H1 (cell line): Measurements from ENCODE around the gene ARHGEF6. TPM values are rescaled to one million over a fixed set of nuclear protein-coding genes. Genes with fewer than 3 reads are reported as not detected.

Source experiments
- MAFK ChIP-seq: IDR thresholded peaks from 2 replicates; pipeline ENCODE4 v1.6.1; 2012; ENCODE audit warnings: low read depth, mild to moderate bottlenecking, improper control_type of control experiment, low read length
- SUZ12 ChIP-seq: fragments of 200-600 bp; sonication (generic); IDR thresholded peaks from 2 replicates; pipeline ENCODE4 v1.6.1; 2012; ENCODE audit warnings: mild to moderate bottlenecking, inconsistent platforms, low read length, moderate library complexity, mixed read lengths
- TAF7 ChIP-seq: optimal IDR thresholded peaks from 2 replicates; pipeline ENCODE3; 2011; ENCODE audit warnings: low read depth, mild to moderate bottlenecking, inconsistent platforms, low read length, moderate library complexity, borderline replicate concordance
- polyA plus RNA-seq, 7 experiments: library from polyadenylated mRNA; depleted of rRNA in 3 of 7; stranded (reverse) in 5 of 7; unstranded in 2 of 7; fragments of >200 nt in 5 of 7; fragments of 200-250 nt in 2 of 7; gene quantifications; 1 replicate in 5 of 7; 2 replicates in 1 of 7; 4 replicates in 1 of 7; pipeline versions ENCODE4 v1.2.1 to v1.2.3, GENCODE V29; 2011 to 2013; ENCODE audit warnings: missing spikeins in 2 of 7, mixed read lengths in 2 of 7
- total RNA-seq: library from RNA; stranded (reverse); fragmentation: NEBNext Ultra II Directional; extraction: Animal tissue kit (Norgen Biotek cat#: 25700); gene quantifications from 2 replicates; pipeline ENCODE4 v1.2.1, GENCODE V29; 2021
- TF ChIP-seq, protein P1 (sequence below): fragments of 300-600 bp; sonication (generic); IDR thresholded peaks from 2 replicates; pipeline ENCODE4 v1.7.1; 2012; ENCODE audit warnings: low read length, moderate library complexity, mild to moderate bottlenecking, inconsistent platforms; ENCODE audit not compliant: insufficient replicate concordance
- TF ChIP-seq, protein P2 (sequence below), 3 experiments: IDR thresholded peaks; 1 replicate in 2 of 3; 2 replicates in 1 of 3; pipeline versions ENCODE4 v1.5.1 to v1.6.1; 2011; ENCODE audit warnings: low read length in 3 of 3, mild to moderate bottlenecking in 3 of 3, inconsistent platforms in 2 of 3, low read depth in 1 of 3, moderate library complexity in 1 of 3; ENCODE audit not compliant: insufficient read depth in 1 of 3; ENCODE audit errors: control extremely low read depth in 1 of 3
- TF ChIP-seq, protein P3 (sequence below): IDR thresholded peaks from 2 replicates; pipeline ENCODE4 v1.6.1; 2011; ENCODE audit warnings: low read depth, mild to moderate bottlenecking, low read length; ENCODE audit not compliant: insufficient read depth

The ARHGEF6 gene
- total and polyA plus RNA-seq, 2 of the 8 experiments (the other 6 are each of a cell fraction or from before 2014, with no cell fraction given): 3.6 to 3.7 TPM

DNA sequence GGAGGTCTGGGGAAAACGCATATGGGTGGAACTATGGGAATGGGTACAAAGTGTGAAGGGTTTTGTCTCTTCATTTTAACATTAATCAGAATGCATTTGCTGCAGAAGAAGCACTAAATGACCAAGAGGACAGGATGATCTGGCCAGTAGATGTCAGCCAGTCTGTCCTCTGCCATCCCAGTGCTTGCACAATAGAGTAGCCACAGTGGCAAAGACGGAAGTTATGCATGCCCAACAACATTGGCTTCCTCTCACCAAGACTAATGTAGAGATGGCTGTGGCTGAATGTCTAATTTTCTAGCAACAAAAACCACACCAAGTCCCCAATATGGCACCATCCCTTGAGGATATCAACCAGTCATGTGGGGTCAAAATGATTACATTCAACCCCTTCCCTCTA is 45.0 kb upstream of the ARHGEF6 start (continued):
- TF ChIP-seq, protein P1, sequence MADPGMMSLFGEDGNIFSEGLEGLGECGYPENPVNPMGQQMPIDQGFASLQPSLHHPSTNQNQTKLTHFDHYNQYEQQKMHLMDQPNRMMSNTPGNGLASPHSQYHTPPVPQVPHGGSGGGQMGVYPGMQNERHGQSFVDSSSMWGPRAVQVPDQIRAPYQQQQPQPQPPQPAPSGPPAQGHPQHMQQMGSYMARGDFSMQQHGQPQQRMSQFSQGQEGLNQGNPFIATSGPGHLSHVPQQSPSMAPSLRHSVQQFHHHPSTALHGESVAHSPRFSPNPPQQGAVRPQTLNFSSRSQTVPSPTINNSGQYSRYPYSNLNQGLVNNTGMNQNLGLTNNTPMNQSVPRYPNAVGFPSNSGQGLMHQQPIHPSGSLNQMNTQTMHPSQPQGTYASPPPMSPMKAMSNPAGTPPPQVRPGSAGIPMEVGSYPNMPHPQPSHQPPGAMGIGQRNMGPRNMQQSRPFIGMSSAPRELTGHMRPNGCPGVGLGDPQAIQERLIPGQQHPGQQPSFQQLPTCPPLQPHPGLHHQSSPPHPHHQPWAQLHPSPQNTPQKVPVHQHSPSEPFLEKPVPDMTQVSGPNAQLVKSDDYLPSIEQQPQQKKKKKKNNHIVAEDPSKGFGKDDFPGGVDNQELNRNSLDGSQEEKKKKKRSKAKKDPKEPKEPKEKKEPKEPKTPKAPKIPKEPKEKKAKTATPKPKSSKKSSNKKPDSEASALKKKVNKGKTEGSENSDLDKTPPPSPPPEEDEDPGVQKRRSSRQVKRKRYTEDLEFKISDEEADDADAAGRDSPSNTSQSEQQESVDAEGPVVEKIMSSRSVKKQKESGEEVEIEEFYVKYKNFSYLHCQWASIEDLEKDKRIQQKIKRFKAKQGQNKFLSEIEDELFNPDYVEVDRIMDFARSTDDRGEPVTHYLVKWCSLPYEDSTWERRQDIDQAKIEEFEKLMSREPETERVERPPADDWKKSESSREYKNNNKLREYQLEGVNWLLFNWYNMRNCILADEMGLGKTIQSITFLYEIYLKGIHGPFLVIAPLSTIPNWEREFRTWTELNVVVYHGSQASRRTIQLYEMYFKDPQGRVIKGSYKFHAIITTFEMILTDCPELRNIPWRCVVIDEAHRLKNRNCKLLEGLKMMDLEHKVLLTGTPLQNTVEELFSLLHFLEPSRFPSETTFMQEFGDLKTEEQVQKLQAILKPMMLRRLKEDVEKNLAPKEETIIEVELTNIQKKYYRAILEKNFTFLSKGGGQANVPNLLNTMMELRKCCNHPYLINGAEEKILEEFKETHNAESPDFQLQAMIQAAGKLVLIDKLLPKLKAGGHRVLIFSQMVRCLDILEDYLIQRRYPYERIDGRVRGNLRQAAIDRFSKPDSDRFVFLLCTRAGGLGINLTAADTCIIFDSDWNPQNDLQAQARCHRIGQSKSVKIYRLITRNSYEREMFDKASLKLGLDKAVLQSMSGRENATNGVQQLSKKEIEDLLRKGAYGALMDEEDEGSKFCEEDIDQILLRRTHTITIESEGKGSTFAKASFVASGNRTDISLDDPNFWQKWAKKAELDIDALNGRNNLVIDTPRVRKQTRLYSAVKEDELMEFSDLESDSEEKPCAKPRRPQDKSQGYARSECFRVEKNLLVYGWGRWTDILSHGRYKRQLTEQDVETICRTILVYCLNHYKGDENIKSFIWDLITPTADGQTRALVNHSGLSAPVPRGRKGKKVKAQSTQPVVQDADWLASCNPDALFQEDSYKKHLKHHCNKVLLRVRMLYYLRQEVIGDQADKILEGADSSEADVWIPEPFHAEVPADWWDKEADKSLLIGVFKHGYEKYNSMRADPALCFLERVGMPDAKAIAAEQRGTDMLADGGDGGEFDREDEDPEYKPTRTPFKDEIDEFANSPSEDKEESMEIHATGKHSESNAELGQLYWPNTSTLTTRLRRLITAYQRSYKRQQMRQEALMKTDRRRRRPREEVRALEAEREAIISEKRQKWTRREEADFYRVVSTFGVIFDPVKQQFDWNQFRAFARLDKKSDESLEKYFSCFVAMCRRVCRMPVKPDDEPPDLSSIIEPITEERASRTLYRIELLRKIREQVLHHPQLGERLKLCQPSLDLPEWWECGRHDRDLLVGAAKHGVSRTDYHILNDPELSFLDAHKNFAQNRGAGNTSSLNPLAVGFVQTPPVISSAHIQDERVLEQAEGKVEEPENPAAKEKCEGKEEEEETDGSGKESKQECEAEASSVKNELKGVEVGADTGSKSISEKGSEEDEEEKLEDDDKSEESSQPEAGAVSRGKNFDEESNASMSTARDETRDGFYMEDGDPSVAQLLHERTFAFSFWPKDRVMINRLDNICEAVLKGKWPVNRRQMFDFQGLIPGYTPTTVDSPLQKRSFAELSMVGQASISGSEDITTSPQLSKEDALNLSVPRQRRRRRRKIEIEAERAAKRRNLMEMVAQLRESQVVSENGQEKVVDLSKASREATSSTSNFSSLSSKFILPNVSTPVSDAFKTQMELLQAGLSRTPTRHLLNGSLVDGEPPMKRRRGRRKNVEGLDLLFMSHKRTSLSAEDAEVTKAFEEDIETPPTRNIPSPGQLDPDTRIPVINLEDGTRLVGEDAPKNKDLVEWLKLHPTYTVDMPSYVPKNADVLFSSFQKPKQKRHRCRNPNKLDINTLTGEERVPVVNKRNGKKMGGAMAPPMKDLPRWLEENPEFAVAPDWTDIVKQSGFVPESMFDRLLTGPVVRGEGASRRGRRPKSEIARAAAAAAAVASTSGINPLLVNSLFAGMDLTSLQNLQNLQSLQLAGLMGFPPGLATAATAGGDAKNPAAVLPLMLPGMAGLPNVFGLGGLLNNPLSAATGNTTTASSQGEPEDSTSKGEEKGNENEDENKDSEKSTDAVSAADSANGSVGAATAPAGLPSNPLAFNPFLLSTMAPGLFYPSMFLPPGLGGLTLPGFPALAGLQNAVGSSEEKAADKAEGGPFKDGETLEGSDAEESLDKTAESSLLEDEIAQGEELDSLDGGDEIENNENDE: no peak
- TF ChIP-seq, protein P2, sequence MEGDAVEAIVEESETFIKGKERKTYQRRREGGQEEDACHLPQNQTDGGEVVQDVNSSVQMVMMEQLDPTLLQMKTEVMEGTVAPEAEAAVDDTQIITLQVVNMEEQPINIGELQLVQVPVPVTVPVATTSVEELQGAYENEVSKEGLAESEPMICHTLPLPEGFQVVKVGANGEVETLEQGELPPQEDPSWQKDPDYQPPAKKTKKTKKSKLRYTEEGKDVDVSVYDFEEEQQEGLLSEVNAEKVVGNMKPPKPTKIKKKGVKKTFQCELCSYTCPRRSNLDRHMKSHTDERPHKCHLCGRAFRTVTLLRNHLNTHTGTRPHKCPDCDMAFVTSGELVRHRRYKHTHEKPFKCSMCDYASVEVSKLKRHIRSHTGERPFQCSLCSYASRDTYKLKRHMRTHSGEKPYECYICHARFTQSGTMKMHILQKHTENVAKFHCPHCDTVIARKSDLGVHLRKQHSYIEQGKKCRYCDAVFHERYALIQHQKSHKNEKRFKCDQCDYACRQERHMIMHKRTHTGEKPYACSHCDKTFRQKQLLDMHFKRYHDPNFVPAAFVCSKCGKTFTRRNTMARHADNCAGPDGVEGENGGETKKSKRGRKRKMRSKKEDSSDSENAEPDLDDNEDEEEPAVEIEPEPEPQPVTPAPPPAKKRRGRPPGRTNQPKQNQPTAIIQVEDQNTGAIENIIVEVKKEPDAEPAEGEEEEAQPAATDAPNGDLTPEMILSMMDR (IDR thresholded peaks at IDR 0.05; ENCODE audit: control extremely low read depth in 1 of 3, insufficient read depth in 1 of 3, low read depth in 1 of 3, low read length in 3 of 3): no peak
- TF ChIP-seq MAFK (no peak), TAF7 (no peak), SUZ12 (no peak)
- TF ChIP-seq, protein P3, sequence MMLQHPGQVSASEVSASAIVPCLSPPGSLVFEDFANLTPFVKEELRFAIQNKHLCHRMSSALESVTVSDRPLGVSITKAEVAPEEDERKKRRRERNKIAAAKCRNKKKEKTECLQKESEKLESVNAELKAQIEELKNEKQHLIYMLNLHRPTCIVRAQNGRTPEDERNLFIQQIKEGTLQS: no peak
